Stimulated activated CD4-positive, alpha-beta T cell treated with anti-CD3 and anti-CD28 coated beads, Interleukin-15, amount 100 ng/mL, for 48 hours (primary cell): ENCODE results near the gene PUS3.

Experiments
- DNase-seq, 2 donors: peaks; one replicate each; pipeline ENCODE4 v3.0.0-alpha.2; 2020; ENCODE audit warnings: low read depth in 2 of 2

Gene PUS3, protein sequence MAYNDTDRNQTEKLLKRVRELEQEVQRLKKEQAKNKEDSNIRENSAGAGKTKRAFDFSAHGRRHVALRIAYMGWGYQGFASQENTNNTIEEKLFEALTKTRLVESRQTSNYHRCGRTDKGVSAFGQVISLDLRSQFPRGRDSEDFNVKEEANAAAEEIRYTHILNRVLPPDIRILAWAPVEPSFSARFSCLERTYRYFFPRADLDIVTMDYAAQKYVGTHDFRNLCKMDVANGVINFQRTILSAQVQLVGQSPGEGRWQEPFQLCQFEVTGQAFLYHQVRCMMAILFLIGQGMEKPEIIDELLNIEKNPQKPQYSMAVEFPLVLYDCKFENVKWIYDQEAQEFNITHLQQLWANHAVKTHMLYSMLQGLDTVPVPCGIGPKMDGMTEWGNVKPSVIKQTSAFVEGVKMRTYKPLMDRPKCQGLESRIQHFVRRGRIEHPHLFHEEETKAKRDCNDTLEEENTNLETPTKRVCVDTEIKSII

DNA sequence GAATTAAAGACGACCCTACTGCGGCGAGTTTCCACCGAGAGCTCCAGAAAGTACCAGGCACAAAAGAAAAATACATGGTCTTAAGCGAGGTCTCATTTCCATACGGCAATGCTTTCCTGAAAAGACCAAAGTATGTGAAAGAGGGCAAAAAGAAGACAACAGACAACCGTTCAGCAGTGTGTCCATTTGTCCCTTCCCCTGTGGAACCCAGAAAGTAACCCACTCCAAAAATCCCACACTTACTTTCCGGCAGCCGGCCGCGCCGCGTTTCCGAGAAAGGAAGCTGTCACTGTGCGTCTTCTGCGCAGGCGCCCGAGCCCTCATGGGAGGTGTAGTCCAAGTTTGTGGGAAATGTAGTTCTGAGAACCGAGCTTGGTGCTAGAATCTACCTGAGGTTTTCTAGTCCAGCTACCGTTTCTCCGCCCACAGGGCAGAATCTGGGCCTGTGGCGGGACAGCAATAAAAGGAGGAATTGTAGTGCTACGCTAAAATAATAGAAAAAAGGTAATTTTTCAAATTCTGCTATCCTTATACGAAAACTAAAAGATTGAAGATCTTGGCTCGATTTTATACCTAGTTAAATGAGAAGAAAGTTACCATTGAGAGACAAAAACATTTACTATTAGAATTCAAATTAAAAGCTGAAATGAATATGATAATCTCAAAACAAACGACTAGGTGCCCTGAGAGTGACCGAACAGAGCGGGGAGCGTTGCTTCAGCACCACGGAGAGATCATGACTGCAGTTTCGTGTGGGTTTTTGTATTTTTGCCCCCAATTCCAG lies at the start of gene PUS3:
Gene PUS3 (minus strand): TSS at position 280 of the 784 bp plus-strand sequence. CDS start 6,922 bp downstream, outside the sequence.
- DNase-seq = peak; percentile 74 to 87

DNA sequence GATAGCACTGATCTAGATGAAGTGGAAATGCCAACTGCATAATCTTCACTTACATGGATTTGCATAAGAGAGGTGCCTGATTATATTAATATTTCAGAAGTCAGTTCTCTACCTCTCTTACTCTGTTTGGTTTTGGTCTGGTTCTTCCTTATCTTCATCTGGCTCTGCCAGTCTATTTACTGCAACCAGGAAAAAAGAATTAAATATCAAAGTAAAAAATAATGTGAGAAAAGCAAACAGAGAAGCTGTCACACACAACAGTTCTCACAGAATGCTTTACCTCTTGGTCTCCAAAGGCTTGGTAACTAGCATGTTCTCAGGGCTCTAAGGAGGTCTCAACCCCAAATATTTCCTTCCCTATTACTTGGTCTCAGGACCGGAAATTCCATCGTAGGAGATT lies 49.6 kb upstream of the PUS3 start:
- DNase-seq = no peak

DNA sequence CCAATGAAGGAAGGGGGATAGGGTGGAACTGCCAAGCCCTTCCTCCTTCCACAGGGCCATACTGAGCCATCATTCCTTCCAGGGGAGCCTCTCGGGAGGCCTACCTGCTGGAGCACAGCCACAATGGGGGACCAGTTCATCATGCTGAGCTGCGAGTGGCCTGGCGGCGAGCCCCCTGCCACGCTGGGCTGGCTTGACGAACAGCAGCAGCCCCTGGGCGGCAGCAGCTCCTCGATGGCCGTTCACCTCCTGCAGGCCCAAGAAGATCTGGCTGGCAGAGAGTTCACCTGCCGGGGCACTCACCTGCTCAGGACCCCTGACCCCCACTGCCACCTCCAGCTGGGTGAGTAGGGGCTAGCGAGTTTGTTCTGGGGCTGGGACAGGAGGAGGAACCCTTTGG lies 48.7 kb upstream of the PUS3 start:
- no peak for DNase-seq

DNA sequence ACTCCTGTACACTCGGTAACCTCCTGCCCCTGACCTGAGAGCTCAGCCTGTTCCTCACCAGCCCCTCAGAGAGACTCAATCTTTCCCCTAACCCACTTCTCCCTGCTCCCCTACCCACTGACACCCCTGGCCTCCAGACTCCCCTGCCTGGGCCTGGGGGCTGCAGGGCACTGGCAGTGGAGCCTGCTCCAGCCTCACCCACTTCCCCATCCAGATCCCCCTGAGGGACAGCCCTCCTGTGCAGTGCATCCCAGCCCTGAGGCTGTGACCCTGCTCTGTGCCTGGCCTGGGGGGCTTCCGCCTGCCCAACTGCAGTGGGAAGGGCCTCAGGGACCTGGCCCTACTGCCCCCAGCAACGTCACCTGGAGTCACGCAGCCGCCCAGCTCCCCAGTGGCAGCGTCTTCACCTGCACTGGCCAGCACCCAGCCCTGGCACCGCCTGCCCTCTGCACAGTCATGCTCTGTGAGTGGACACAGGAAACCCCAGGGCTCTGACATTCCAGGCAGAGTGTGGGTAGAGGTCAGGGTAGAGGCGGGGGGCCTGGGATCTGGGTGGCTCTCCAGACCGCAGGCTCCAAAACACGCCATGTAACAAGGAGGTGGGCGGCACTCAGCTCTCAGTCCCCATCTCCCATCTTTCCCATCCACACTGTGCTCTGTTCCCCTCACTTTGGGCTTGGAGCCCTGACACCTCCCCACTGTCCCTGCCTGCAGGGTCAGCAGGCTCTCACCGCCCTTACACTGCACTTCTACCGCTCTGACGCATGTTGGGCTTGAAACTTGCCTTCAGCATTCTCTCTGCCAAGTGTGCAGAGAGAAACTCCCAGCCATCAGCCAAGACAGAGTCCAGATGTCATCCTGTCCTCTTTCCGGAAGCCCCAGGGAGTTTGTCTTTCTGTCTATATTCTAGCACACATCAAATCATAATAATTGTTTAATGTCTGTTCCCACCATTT lies 48.0 kb upstream of the PUS3 start:
- no peak for DNase-seq

DNA sequence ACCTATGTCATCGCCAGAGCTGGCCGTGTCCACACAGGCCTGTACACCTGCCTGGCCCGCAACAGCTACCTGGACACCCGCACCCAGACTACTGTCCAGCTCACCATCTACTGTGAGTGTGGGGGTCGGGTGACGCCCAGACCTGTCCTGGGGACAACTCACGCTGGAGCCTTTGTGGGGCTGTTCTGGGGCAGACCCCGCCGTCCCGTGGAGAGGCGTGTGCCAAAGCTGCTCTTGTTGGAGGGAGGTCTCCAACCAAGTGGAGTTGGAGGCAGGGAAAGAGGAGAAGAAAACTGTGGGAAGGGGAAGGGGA lies 47.1 kb upstream of the PUS3 start:
- DNase-seq = no peak

DNA sequence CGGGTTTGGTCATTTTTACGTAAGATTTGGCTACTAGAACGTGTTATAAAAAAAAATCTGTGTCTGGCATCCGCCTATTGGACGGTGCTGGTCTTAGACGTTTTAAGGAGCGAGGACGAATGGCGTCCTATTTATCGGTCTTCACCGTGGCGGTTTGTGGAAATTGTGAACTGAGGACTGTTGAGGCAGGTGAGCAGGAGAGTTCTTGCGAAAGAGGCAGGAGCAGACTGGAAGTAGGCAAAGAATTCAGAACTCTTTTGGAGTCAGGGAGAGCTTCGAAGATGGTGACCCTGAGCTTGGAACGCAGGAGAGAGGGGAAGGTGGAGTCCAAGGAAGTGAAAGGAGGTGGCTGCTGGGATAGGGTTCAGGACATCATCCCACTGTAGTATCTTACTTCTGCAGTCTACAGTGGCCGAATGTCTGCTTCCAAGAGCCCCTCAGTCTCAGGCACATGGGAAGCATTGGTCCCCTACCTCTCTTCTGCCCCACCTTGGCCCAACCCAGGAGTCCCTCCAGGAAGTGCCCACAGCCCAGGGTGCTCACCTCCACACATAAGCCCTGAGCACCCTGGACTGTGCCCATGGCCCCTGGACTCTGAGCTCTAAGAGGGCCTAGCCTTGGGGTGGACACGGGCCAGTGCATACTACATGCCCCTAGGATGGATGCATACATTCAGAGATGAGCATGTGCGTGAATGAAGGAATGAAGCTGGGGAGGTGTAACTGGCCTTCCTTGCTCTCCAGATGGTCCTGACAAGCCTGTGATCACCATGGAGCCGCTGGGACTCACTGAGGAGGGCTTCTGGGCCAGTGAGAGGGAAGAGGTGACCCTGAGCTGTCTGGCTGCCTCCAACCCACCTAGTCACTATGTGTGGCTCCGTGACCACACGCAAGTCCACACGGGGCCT lies 46.5 kb upstream of the PUS3 start:
- no peak for DNase-seq

DNA sequence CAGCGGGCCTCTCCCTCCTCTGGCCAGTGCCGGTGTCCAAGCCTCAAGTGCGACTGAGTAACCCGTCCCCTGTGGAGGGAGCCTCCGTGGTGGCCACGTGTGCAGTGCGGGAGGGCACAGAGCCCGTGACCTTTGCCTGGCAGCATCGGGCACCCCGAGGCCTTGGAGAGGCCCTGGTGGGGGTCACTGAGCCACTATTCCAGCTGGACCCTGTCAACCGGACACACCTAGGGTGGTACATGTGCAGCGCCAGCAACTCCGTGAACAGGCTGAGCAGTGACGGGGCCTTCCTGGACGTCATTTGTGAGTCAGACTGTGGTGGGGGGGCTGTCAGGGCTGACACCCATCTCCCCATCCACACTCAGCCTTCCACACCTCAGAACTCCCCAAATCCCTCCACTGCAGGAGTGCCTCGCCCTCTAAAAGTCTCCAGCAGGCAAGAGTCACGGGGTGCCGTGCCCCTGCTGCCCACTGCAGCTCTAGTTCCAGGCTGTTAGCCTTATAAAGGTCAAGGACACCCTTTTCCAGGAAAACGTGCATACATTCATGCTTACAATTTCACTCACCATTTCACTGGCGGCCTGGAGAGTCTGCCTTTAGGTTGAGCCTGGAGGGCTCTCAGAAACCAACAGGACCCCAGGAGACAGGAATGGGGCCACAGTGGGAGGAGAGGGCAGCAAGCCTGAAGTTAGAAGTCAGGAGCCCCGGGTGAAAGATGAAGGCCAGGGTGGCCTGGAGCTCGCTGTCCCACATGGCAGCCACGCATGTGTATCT lies 45.5 kb upstream of the PUS3 start:
- DNase-seq = no peak

DNA sequence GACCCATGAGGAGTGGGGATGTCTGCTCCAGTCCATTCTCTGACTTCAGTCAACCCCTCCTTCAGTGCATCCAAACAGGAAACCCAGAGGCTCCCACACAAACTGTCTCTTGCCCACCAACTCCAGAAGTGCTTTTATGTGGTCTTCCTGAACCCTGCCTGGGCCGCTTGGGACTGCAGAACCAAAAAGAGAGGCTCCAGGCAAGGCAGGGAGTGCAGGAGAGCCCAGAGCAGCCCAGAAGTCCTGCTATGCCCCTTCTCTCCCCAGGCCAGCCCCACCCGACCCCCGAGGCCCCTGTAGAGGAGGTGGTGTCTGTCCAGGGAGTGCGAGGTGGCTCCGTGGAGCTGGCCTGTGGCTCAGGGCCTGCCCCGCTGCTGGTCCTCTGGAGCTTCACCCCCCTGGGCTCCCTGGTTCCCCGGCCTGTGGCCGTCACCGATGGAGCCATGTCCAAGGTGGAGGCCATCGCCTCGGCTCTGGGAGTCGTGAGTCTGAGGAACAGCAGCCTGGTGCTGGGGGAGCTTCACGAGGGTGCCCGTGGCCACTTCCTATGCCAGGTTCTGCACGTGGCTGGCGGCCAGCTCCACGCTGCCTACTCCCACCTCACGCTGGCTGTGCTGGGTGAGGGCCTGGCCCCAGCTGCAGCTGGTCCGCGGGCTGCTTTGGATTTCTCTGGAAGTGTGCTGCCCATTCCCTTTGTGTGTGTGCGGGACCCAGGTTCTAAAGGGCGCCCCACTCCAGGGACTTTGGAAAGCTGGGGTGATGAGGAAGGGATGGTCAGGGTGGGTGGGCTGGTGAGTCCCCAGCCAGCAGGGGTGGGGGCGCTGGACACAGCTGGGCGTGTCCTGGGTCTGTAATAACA lies 44.6 kb upstream of the PUS3 start:
- no peak for DNase-seq

DNA sequence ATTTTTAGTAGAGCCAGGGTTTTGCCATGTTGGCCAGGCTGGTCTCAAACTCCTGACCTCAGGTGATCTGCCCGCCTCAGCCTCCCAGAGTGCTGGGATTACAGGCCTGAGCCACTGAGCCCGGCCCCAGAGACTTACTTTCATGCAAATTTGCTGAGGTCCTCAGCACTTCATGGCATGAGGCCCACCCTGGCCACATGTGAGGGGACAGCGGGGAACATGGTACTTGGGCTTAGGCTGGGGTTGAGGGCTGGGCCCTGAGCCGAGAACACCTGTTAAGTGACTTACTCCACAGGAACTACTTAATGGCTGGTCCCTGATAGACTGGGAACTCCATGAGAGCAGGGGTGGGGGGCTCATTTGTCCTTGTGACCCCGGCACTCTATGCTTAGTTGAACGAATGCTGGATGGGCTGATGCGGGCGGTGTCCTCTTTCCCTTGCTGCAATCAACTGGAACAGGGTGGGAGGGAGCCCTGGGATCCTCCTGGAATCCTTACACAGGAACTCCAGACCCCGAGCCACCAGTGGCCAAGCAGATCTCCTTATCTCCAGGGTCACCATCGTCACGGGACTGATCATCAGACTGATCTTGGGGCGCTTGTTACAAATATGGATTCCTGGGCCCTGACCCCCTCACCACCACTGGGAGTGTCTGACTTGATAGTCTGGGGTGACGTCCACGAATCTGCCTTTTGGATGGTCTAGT lies 43.9 kb upstream of the PUS3 start:
- no peak for DNase-seq

DNA sequence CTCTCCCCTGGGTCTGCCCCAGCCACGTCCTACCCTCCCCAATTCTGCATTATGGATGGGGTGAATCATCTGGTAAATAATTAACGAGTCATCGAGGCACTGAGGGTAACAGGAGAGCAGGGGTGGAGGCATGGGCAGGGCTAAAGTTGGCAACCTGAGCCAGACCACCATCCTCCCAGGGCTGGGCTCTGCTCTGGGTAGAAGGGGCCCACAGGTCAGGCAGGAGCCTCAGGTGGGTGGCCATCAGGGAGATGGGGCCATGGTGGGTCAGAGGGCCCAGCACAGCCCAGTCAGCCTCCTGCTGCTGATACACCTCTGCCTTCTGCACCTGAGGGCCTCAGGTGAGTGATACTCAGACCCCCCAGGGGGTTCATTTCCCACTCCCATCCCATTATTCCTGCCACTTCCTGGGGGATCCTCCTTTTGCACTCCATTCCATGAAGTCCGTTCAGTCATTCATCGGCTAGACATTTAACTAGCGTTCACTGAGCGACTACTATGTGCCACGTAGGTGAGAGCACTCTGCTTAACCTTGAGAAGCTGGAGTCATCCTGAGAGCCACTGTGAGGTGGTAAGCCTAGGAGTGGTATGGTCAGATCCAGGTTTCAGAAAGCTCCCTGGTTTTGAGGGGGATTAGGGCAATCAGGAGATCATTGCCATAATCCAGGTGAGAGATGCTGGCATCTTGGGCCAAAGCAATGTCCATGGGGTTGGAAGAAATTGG lies 43.0 kb upstream of the PUS3 start, which contains the start of gene VSIG10L2:
Gene VSIG10L2 (plus strand): TSS at position 248 of the 724 bp plus-strand sequence. CDS start 12 bp downstream, at position 260.
- DNase-seq = no peak

DNA sequence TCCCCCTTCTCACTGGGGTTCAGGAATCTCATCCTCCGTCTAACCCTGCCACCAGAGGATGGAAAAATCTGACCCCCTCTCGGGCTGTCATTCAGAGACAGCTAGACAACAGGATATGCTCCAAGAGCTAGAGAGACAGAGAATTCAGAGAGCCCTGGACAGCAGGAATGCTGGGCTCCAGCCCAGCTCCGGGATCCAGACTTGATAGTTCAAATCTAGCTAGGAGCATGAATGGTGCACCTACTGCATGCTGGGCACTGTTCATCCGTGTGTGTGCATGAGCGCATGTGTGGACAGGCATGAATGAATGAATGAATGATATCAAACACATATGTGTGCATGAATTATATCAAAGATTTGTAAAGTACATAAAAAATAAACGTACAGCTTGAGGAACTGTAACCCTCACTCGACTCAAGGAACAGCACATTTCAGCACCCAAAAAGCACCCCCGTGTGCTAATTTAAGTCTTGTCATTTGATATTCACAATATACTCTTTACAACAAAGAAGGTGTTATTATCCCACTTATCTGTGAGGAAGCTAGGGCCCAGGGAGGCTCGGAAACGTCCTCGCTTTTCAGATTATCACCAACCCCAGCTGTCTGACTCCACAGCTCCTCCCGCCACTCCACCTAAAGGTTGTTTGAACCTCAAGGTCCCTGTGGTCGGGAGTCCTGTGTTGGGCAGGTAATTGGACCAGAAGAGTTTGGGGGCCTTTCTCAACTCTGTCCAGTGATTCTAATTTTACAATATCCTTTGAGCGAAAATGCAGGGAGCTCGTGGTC lies 42.2 kb upstream of the PUS3 start:
- no peak for DNase-seq

DNA sequence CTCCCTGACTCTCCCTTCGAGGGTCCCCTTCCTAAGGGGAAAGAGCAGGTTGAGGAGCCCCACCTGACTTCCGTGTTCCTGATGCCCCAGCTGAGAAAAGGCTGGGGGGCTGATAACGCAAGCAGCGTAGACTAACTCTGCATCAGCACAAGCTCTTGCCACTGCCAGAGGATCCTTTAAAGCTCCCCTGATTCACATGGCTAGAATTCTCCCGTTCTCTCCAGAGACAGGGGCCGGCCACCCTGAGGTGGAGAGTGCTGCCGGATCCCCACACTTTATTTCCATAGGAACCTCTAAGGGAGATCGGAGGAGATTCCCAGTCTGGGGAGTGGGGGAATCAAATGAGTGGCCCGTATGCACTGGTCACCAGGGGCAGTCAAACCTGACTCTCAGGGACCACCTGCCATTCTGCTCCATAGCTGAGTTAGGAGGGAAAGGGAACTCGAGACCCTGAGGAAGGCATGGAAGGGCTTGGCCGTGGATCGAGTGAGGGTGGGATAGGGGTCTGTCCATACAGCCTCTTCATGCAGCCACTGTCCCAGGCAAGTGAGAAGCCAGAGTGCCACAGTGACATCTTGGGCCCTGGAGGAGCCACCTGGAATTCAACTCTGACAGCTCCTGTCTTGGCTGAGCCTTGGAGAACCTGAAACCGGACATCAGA lies 41.5 kb upstream of the PUS3 start:
- DNase-seq = no peak

DNA sequence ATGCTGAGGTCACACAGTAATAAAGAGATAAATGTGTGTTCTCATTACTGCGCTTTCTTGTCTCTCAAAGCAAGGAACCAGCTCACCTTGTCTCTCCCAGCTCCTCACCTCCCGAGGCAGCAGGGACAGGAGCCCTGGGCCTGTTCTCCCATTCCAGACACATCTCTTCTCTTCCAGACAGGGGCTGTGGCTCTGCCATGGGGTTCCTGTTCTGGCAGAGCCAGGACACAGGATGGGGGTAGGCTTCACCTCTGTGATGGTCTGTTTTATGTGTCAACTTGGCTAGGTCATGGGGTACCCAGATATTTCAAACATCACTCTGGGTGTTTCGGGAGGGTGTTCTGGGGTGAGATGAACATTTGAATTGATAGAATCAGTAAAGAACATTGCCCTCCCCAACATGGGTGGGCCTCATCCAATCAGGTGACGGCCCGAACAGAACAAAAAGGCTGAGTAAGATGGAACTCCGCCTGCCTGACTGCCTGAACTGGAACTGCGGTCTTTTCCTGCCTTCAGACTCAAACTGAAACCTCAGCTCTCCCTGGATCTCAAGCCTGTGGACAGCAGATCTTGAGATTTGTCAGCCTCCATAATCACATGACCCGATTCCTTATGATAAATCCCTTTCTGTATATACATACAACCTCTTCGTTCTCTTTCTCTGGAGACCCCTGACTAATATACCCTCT lies 40.8 kb upstream of the PUS3 start:
- no peak for DNase-seq

DNA sequence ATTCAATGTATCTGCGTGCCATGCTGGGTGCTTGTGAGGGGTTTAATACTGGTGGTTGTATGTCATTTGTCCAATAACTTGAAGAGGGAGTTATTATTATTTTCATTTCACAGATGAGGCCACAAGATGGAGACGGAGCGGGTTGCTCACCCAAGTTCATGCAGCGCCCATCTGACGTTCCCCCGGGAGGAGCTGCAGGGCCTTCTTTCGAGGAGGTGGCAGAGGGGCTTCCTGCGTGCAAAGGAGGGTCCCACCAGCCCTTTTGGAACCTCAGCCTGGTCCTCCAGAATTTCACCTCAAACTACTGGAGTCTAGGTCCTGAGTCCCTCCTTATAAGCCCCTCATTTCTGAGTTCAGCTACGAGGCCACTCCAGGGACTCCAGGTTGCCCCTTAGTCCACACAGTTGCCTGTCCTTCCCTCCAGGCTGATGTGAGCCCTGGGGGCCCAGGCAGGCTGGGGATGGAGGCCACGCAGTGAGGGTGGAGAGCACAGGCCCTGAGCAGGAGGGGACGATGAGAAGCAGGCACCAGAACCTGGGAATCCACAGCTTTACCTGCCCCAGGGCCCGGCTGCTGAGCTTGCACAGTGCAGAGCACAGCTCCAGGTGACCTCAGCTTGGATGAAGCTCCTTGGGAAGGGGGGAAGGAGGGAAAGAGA lies 39.9 kb upstream of the PUS3 start:
- DNase-seq = no peak
